Activated naive CD4-positive, alpha-beta T cell treated with anti-CD3 and anti-CD28 coated beads, Interleukin-2, amount 50 U/mL, for 16 hours (primary cell): ENCODE measurements around the gene HYLS1.
A peak's percentile ranks its signal among the peaks of the same experiment; 100 is the strongest.

Experiments
- DNase-seq: peaks from one replicate; pipeline ENCODE4 v3.0.0-alpha.2; 2020

Gene HYLS1

DNA sequence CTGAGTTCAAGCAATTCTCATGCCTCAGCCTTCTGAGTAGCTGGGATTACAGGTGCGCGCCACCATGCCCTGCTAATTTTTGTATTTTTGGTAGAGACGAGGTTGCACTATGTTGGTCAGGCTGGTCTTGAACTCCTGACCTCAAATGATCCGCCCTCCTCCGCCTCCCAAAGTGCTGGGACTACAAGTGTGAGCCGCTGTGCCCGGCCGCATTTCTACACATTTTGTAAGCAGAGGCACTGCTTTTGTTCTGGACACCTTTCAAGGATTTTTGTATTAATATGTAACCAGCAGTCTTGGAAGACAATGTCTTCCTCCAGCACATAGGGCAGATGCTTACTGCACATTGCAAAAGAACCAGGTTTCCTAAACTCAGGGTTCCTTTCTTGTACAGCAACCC, 47.0 kb downstream of the HYLS1 start:
- DNase-seq, result no peak

DNA sequence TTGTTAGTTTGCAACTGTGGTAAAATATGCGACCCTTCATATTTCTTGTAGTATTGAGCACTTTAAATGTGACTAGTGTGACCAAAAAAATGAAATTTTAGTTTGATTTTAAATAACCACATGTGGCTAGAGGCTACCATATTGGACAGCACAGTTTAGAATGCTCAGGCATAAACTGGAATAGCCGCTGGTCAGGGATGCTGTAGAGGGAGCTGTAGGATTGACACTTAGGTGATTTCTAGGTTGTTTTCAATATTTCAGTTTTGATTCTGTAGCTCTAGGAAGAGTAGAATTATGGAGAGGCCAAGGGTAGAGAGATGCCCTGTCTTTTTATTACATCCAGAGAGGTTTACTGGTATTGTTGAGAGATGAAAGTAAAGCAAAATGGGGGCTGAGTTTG, 47.6 kb downstream of the HYLS1 start:
- DNase-seq, result no peak

DNA sequence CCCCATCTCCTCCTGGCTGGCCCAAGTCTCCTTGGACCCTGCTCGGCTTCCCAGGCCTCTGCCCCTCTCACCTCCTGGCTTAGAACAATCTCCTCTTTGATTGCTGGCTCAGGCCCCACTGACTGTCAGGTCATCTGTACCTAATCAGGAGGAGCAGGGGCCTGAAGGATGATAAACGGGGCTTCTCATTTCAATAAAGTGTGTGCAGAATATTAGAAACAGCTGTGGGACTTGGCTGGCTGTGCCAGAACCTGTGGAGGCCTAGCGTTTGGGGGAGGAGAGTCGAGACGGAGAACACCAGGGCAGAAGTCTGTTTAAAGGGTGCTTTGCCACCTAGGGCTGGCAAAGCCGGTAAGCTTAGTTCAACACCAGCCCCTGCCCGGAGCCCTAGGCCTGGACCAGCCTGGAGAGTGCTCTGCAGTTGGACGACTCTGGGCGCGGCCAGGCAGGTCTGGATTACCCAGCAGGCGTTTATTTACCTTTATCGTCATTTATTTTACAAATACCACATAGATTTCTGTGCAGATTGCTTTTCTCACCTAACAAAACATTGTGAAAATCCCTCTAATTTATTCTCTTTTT, 48.2 kb downstream of the HYLS1 start:
- DNase-seq, result no peak

- no peak for DNase-seq
These were observed 51.0 kb downstream of the HYLS1 start for GRCh38 chr11:125938418-125938817.

GRCh38 chr11:125939081-125939521, 51.6 kb downstream of the HYLS1 start:
- no peak for DNase-seq

DNA sequence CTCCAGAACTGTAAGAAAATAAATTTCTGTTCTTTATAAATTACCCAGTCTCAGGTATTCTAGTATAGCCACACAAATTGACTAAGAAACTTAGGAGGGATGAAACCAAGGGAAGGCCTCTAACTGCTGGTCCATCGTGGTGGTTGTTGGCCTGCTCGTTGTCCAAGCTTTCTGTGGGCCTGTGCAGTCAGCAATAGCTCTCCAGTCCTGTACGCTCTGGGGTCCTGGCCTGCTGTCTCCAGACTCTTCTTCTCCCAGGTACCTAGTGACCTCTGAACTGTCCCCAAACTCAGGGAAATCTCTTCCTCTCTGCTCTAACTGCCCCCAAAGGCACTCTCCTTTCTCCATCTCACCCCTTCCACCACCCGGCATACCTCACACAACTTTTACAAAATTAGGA, 52.7 kb downstream of the HYLS1 start:
- no peak for DNase-seq

DNA sequence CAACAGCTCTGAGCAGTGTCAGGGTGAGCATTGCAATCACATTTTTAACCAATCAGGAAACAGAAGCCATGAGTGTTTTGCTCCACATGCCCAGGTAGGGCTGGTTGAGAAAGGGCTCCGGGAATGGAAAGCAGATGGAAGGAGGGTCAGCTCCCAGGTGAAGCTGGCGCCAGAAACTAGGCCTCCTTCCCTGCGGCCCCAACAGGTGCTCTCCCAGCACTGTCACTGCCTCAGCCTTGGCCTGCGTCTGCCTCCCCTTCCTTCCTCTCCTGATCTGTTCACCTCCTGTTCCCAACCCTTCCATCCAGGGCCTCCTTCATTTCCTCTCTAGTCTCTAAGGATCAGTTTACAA, 53.8 kb downstream of the HYLS1 start:
- DNase-seq, result no peak

DNA sequence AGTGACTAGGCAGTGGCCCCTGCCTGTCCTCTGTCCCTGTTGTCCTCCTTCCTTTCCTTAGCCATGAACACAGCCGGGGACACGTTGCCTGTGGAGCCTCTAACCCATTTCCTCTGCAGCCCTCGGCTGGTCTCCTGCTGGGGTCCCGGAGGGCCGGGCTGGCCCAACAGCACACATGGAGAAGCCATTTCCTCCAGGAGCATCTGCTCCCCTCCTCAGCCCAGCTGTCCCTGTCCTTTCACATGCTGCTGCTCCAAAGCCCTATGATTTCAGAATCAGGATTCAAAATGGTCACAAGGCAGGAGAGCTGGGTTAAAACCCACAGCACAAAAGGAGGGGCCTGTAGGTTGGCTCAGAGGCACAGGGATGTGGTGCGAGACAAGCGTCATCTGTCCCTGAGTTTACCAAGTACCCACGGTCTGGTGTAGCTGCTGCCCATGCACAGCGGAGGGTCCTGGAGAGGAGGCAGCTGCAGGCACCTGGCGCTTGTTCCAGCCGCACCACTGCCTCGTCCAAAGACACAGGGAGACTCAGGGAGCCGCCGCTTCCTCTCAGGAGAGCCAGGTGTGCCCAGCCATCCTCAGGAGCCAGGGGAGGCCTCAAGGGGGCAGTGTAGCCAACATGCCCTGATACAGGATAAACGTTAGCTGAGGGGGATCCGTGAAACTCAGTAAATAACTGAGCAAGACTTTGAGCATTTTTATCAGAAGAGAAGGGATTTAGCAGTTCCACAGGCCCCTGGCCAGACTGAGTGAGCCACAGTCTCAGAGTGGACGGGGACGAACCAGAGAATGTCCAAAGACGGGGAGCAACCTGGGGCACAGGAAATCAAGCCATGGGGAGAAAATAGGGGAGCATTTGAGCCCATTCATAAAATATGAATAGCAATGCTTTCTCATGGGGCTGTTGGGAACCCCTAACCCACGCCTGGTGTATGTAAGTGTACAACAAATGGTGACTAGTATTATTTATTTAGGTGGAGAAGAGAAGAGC, 54.4 kb downstream of the HYLS1 start:
- DNase-seq, result peak; percentile 54

DNA sequence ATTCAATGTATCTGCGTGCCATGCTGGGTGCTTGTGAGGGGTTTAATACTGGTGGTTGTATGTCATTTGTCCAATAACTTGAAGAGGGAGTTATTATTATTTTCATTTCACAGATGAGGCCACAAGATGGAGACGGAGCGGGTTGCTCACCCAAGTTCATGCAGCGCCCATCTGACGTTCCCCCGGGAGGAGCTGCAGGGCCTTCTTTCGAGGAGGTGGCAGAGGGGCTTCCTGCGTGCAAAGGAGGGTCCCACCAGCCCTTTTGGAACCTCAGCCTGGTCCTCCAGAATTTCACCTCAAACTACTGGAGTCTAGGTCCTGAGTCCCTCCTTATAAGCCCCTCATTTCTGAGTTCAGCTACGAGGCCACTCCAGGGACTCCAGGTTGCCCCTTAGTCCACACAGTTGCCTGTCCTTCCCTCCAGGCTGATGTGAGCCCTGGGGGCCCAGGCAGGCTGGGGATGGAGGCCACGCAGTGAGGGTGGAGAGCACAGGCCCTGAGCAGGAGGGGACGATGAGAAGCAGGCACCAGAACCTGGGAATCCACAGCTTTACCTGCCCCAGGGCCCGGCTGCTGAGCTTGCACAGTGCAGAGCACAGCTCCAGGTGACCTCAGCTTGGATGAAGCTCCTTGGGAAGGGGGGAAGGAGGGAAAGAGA, 55.4 kb downstream of the HYLS1 start:
- DNase-seq, result no peak

- DNase-seq, result no peak
These were observed 56.3 kb downstream of the HYLS1 start for GRCh38 chr11:125943661-125944349.

DNA sequence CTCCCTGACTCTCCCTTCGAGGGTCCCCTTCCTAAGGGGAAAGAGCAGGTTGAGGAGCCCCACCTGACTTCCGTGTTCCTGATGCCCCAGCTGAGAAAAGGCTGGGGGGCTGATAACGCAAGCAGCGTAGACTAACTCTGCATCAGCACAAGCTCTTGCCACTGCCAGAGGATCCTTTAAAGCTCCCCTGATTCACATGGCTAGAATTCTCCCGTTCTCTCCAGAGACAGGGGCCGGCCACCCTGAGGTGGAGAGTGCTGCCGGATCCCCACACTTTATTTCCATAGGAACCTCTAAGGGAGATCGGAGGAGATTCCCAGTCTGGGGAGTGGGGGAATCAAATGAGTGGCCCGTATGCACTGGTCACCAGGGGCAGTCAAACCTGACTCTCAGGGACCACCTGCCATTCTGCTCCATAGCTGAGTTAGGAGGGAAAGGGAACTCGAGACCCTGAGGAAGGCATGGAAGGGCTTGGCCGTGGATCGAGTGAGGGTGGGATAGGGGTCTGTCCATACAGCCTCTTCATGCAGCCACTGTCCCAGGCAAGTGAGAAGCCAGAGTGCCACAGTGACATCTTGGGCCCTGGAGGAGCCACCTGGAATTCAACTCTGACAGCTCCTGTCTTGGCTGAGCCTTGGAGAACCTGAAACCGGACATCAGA, 57.0 kb downstream of the HYLS1 start:
- DNase-seq, result no peak

- no peak for DNase-seq
These were observed 57.7 kb downstream of the HYLS1 start for GRCh38 chr11:125945011-125945796.

GRCh38 chr11:125945797-125946520, 58.5 kb downstream of the HYLS1 start, which contains the start of gene VSIG10L2:
Gene VSIG10L2, plus strand, starts transcription at chr11:125946044. Its CDS starts 12 bp downstream, at chr11:125946056.
- no peak for DNase-seq

DNA sequence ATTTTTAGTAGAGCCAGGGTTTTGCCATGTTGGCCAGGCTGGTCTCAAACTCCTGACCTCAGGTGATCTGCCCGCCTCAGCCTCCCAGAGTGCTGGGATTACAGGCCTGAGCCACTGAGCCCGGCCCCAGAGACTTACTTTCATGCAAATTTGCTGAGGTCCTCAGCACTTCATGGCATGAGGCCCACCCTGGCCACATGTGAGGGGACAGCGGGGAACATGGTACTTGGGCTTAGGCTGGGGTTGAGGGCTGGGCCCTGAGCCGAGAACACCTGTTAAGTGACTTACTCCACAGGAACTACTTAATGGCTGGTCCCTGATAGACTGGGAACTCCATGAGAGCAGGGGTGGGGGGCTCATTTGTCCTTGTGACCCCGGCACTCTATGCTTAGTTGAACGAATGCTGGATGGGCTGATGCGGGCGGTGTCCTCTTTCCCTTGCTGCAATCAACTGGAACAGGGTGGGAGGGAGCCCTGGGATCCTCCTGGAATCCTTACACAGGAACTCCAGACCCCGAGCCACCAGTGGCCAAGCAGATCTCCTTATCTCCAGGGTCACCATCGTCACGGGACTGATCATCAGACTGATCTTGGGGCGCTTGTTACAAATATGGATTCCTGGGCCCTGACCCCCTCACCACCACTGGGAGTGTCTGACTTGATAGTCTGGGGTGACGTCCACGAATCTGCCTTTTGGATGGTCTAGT, 59.4 kb downstream of the HYLS1 start:
- DNase-seq, result no peak

DNA sequence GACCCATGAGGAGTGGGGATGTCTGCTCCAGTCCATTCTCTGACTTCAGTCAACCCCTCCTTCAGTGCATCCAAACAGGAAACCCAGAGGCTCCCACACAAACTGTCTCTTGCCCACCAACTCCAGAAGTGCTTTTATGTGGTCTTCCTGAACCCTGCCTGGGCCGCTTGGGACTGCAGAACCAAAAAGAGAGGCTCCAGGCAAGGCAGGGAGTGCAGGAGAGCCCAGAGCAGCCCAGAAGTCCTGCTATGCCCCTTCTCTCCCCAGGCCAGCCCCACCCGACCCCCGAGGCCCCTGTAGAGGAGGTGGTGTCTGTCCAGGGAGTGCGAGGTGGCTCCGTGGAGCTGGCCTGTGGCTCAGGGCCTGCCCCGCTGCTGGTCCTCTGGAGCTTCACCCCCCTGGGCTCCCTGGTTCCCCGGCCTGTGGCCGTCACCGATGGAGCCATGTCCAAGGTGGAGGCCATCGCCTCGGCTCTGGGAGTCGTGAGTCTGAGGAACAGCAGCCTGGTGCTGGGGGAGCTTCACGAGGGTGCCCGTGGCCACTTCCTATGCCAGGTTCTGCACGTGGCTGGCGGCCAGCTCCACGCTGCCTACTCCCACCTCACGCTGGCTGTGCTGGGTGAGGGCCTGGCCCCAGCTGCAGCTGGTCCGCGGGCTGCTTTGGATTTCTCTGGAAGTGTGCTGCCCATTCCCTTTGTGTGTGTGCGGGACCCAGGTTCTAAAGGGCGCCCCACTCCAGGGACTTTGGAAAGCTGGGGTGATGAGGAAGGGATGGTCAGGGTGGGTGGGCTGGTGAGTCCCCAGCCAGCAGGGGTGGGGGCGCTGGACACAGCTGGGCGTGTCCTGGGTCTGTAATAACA, 60.2 kb downstream of the HYLS1 start:
- no peak for DNase-seq

- DNase-seq, result no peak
These were observed 61.0 kb downstream of the HYLS1 start for GRCh38 chr11:125948278-125949051.

- no peak for DNase-seq
These were observed 62.1 kb downstream of the HYLS1 start for GRCh38 chr11:125949271-125950177.

DNA sequence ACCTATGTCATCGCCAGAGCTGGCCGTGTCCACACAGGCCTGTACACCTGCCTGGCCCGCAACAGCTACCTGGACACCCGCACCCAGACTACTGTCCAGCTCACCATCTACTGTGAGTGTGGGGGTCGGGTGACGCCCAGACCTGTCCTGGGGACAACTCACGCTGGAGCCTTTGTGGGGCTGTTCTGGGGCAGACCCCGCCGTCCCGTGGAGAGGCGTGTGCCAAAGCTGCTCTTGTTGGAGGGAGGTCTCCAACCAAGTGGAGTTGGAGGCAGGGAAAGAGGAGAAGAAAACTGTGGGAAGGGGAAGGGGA, 62.7 kb downstream of the HYLS1 start:
- no peak for DNase-seq
